IMR-90 (cell line): ENCODE results near the gene SF3B3. TPM values are rescaled to one million over a fixed set of nuclear protein-coding genes. Genes with fewer than 3 reads are reported as not detected.

Source experiments
- ATAC-seq: fragments of 200-7000 bp; cut with Tn5 transposase; 2 replicates; pipeline ENCODE4 v1.9.1; 2020; ENCODE audit warnings: low read depth, mild to moderate bottlenecking, moderate library complexity
- BruUV-seq: library from RNA; stranded (reverse); fragments of 400-500 nt; replicated peaks from 2 replicates; lab custom pipeline; 2021; lab: Mats Ljungman, UMichigan
- CTCF ChIA-PET: fragments of 300-600 bp; formaldehyde crosslinking; extraction: SDS; loops from one replicate; lab custom pipeline; 2021; ENCODE audit warnings: antibody characterized with exemption; lab: Yijun Ruan, JAX
- POLR2A ChIA-PET: fragments of 300-600 bp; sonication (Branson Sonifier 250); formaldehyde crosslinking; loops from one replicate; lab custom pipeline; 2022; ENCODE audit warnings: antibody characterized with exemption; ENCODE audit not compliant: unreplicated experiment; lab: Charles Lee
- DNase-seq: peaks from one replicate; pipeline ENCODE4 v3.0.0; 2013
- H2AFZ ChIP-seq: replicated peaks from 2 replicates; pipeline ENCODE3; 2013; ENCODE audit warnings: low read length, mild to moderate bottlenecking; ENCODE audit not compliant: poor library complexity
- H2AK5ac ChIP-seq: 2 replicates; pipeline ENCODE4 v1.6.1; 2013; ENCODE audit warnings: low read depth, low read length, inconsistent platforms
- H2AK9ac ChIP-seq: replicated peaks from 2 replicates; pipeline ENCODE3; 2013; ENCODE audit warnings: mild to moderate bottlenecking, low read depth, low read length, moderate library complexity; ENCODE audit not compliant: poor library complexity
- H2BK120ac ChIP-seq: 2 replicates; pipeline ENCODE4 v1.6.1; 2013; ENCODE audit warnings: low read depth, low read length, inconsistent platforms
- H2BK15ac ChIP-seq: 3 replicates; pipeline ENCODE4 v1.6.1; 2013; ENCODE audit warnings: low read depth, low read length, inconsistent platforms
- H2BK20ac ChIP-seq: 2 replicates; pipeline ENCODE4 v1.6.1; 2013; ENCODE audit warnings: low read depth, mild to moderate bottlenecking, inconsistent platforms, low read length, moderate library complexity
- H2BK5ac ChIP-seq: 2 replicates; pipeline ENCODE4 v1.6.1; 2013; ENCODE audit warnings: mild to moderate bottlenecking, low read depth, low read length, inconsistent platforms; ENCODE audit not compliant: poor library complexity, severe bottlenecking
- H3K14ac ChIP-seq: replicated peaks from 2 replicates; pipeline ENCODE4 v1.6.1; 2013; ENCODE audit warnings: low read depth, low read length, inconsistent platforms
- H3K18ac ChIP-seq: 2 replicates; pipeline ENCODE4 v1.6.1; 2013; ENCODE audit warnings: low read depth, low read length, control low read depth
- H3K23ac ChIP-seq: 2 replicates; pipeline ENCODE4 v1.6.1; 2013; ENCODE audit warnings: low read depth, low read length, inconsistent platforms
- H3K27ac ChIP-seq: 2 replicates; pipeline ENCODE4 v1.5.1; 2013; ENCODE audit warnings: mild to moderate bottlenecking, control low read depth, low read length; ENCODE audit not compliant: insufficient read depth
- H3K27me3 ChIP-seq: 2 replicates; pipeline ENCODE4 v1.6.1; 2013; ENCODE audit warnings: low read length; ENCODE audit not compliant: control insufficient read depth, insufficient read depth
- H3K36me3 ChIP-seq: 2 replicates; pipeline ENCODE4 v1.6.1; 2013; ENCODE audit warnings: low read length, mixed read lengths; ENCODE audit not compliant: control insufficient read depth, insufficient read depth
- H3K4ac ChIP-seq: 2 replicates; pipeline ENCODE4 v1.6.1; 2013; ENCODE audit warnings: low read depth, low read length, inconsistent platforms
- H3K4me1 ChIP-seq: 2 replicates; pipeline ENCODE4 v1.6.1; 2013; ENCODE audit warnings: low read length, mixed read lengths; ENCODE audit not compliant: control insufficient read depth, insufficient read depth
- H3K4me2 ChIP-seq: 2 replicates; pipeline ENCODE4 v1.6.1; 2013; ENCODE audit warnings: low read depth, mild to moderate bottlenecking, control low read depth, low read length, moderate library complexity
- H3K4me3 ChIP-seq: 2 replicates; pipeline ENCODE4 v1.5.1; 2013; ENCODE audit warnings: low read depth, mild to moderate bottlenecking, control low read depth, low read length, moderate library complexity; ENCODE audit not compliant: insufficient read depth
- H3K56ac ChIP-seq: 2 replicates; pipeline ENCODE4 v1.6.1; 2013; ENCODE audit warnings: low read length, inconsistent platforms; ENCODE audit not compliant: insufficient read depth; ENCODE audit errors: extremely low read depth
- H3K79me1 ChIP-seq, 2 experiments: 2 replicates each; pipeline ENCODE4 v1.6.1; 2013; ENCODE audit warnings: low read length in 2 of 2, inconsistent platforms in 1 of 2, low read depth in 1 of 2
- H3K9ac ChIP-seq: 2 replicates; pipeline ENCODE4 v1.6.1; 2013; ENCODE audit warnings: low read depth, low read length, control low read depth
- H3K9me1 ChIP-seq: 2 replicates; pipeline ENCODE4 v1.6.1; 2013; ENCODE audit warnings: low read length, inconsistent platforms; ENCODE audit not compliant: insufficient read depth
- H3K9me3 ChIP-seq: 2 replicates; pipeline ENCODE4 v1.6.1; 2013; ENCODE audit warnings: low read length; ENCODE audit not compliant: control insufficient read depth, insufficient read depth
- H4K20me1 ChIP-seq: 2 replicates; pipeline ENCODE4 v1.6.1; 2013; ENCODE audit warnings: low read length, inconsistent platforms; ENCODE audit not compliant: insufficient read depth
- H4K5ac ChIP-seq: 2 replicates; pipeline ENCODE4 v1.6.1; 2013; ENCODE audit warnings: mild to moderate bottlenecking, low read depth, low read length, control low read depth
- H4K8ac ChIP-seq, 2 experiments: 2 replicates each; pipeline ENCODE4 v1.6.1; 2013; ENCODE audit warnings: low read depth in 2 of 2, low read length in 2 of 2, control low read depth in 1 of 2, inconsistent platforms in 1 of 2
- H4K91ac ChIP-seq: 2 replicates; pipeline ENCODE4 v1.6.1; 2013; ENCODE audit warnings: low read depth, low read length, inconsistent platforms; ENCODE audit not compliant: insufficient read depth
- BHLHE40 ChIP-seq: fragments of 150-350 bp; IDR thresholded peaks from 2 replicates; pipeline ENCODE4 v1.6.1; 2016; ENCODE audit warnings: mild to moderate bottlenecking, low read depth, low read length
- CEBPB ChIP-seq: IDR thresholded peaks from 2 replicates; pipeline ENCODE4 v1.6.1; 2012; ENCODE audit warnings: low read depth, low read length, improper control_type of control experiment
- CHD1 ChIP-seq: IDR thresholded peaks from 2 replicates; pipeline ENCODE4 v1.6.1; 2012; ENCODE audit warnings: low read depth, low read length, improper control_type of control experiment
- FOS ChIP-seq: fragments of 150-350 bp; IDR thresholded peaks from 2 replicates; pipeline ENCODE4 v1.6.1; 2016; ENCODE audit warnings: low read depth, low read length
- MAFK ChIP-seq: IDR thresholded peaks from 2 replicates; pipeline ENCODE4 v1.6.1; 2012; ENCODE audit warnings: low read depth, low read length, improper control_type of control experiment
- MXI1 ChIP-seq: IDR thresholded peaks from 2 replicates; pipeline ENCODE4 v1.6.1; 2012; ENCODE audit warnings: low read depth, mild to moderate bottlenecking, low read length, moderate library complexity, borderline replicate concordance
- NFE2L2 ChIP-seq: fragments of 150-350 bp; IDR thresholded peaks from 2 replicates; pipeline ENCODE4 v1.6.1; 2016; ENCODE audit warnings: low read depth, mild to moderate bottlenecking, low read length
- POLR2A ChIP-seq: IDR thresholded peaks from 2 replicates; pipeline ENCODE4 v1.6.1; 2012; ENCODE audit warnings: mild to moderate bottlenecking, low read depth, low read length
- RAD21 ChIP-seq: IDR thresholded peaks from 2 replicates; pipeline ENCODE4 v1.6.1; 2012; ENCODE audit warnings: low read length, improper control_type of control experiment
- RCOR1 ChIP-seq: IDR thresholded peaks from 2 replicates; pipeline ENCODE4 v1.6.1; 2012; ENCODE audit warnings: mild to moderate bottlenecking, low read length, improper control_type of control experiment; ENCODE audit not compliant: insufficient replicate concordance
- RFX5 ChIP-seq: IDR thresholded peaks from 2 replicates; pipeline ENCODE4 v1.8.0; 2012; ENCODE audit warnings: low read depth, mild to moderate bottlenecking, low read length, moderate library complexity
- SMC3 ChIP-seq: fragments of 150-350 bp; IDR thresholded peaks from 2 replicates; pipeline ENCODE4 v1.6.1; 2016; ENCODE audit warnings: low read depth, mild to moderate bottlenecking, antibody characterized with exemption, low read length, moderate library complexity
- WGBS, 2 experiments: methylation state at CpG; one replicate each; pipeline versions ENCODE4 v1.1.5 to v1.1.7; 2013; ENCODE audit warnings: missing lambda C conversion rate in 2 of 2; ENCODE audit not compliant: insufficient read length in 1 of 2; ENCODE audit errors: extremely low coverage in 2 of 2; 5-methylcytosine and 5-hydroxymethylcytosine counted together
- dilution Hi-C: fragments of 300-500 bp; cut with HindIII; formaldehyde crosslinking; loops from one replicate; pipeline ENCODE4 v1.14.3; 2018; ENCODE audit warnings: low sequenced_read_pairs; ENCODE audit not compliant: unreplicated experiment
- in situ Hi-C: fragments of 300-500 bp; cut with MboI; formaldehyde crosslinking; loops from 3 replicates; pipeline ENCODE4 v1.14.3; 2019; ENCODE audit warnings: low sequenced_read_pairs, inconsistent platforms, mixed read lengths
- intact Hi-C: fragments of 100-400 bp; cut with micrococcal nuclease; formaldehyde crosslinking; loops from 2 replicates; pipeline ENCODE4 v1.10.0; 2022
- polyA plus RNA-seq, 3 experiments: library from polyadenylated mRNA; depleted of rRNA; stranded (reverse); fragments of >200 nt; gene quantifications; 2 replicates each; pipeline ENCODE4 v1.2.3, GENCODE V29; 2012; ENCODE audit warnings: low replicate concordance in 1 of 3
- total RNA-seq: library from RNA; depleted of rRNA; stranded (reverse); fragments of >200 nt; gene quantifications from 2 replicates; pipeline ENCODE4 v1.2.3, GENCODE V29; 2012
- TF ChIP-seq, protein P1 (sequence below): fragments of 150-350 bp; IDR thresholded peaks from 2 replicates; pipeline ENCODE4 v1.6.1; 2016; ENCODE audit warnings: low read depth, mild to moderate bottlenecking, low read length, moderate library complexity, borderline replicate concordance
- TF ChIP-seq, protein P2 (sequence below): fragments of 150-350 bp; IDR thresholded peaks from 2 replicates; pipeline ENCODE4 v1.6.1; 2017; ENCODE audit warnings: mild to moderate bottlenecking, antibody characterized with exemption, low read length, low read depth
- TF ChIP-seq, protein P3 (sequence below): conservative IDR thresholded peaks from 2 replicates; pipeline ENCODE4 v1.5.1; 2012; ENCODE audit warnings: mild to moderate bottlenecking, low read depth, low read length, improper control_type of control experiment

The SF3B3 gene
- total and polyA plus RNA-seq, 2 of the 4 experiments (the other 2 are of a cell fraction), result 97.9 to 134 TPM

DNA sequence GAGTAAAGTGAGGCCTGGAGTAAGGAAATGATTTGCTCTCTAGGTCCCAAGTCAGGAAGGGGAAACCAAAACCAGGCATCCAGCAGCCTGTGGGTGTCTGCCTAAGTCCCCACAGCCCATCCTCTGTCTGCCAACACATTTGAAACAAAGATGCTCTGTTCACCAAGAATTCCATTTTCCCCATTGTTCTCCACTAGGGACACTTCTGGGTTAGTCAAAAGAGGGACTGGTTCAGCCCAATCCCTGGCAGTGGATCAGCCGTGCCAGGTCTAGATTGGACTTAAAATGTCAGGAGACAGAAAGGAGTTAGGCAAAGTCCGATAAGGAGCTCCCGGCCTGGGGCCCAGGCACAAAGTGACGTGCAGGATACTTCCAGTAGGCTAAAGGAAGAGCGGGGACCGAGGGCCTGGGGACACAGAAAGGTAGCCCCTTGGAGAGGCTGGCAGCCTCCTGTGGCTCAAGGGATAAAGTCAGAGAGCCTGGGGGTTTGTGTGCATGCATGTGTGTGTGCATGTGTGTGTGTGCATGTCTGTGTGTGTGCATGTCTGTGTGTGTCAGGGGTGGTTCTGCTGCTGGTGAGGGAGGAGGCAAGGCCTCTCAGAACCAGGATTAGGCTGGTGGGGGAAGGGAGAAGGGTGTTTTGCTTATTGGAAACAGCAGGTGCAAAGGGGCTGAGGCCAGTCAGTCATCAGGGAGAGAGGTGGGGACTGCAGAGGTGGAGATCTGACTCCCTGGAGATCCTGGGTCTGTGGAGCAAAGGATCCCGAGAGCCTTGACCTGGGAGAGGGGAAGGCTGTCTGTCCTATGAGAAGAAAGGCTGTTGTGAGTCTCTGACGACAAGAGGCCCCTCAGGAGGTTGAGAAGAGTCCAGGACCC is 81.0 kb downstream of the SF3B3 start:
- Histone ChIP-seq H3K18ac (no peak overlapping the region), H4K8ac (no peak overlapping the region), H3K79me1 (no peaks in the 10 kb centered on the region), H3K4ac (no peak overlapping the region), H4K91ac (no peak overlapping the region), H3K14ac (no peak overlapping the region), H3K56ac (no peak overlapping the region), H2AK5ac (no peak overlapping the region), H2BK20ac (no peak overlapping the region), H3K36me3 (no peaks in the 10 kb centered on the region), H2AFZ (no peak overlapping the region), H2BK5ac (no peak overlapping the region), H3K4me2 (no peak overlapping the region), H3K27me3 (peaks cover 8% of the 10 kb centered on the region), H4K20me1 (no peaks in the 10 kb centered on the region), H3K27ac (no peak overlapping the region), H3K9me1 (no peaks in the 10 kb centered on the region), H3K23ac (no peak overlapping the region), H3K4me3 (no peak overlapping the region), H3K9me3 (no peaks in the 10 kb centered on the region), H2AK9ac (no peak overlapping the region), H3K4me1 (no peaks in the 10 kb centered on the region; the same call in 1 of the 2 replicates), H2BK120ac (no peak overlapping the region), H4K5ac (no peak overlapping the region), H2BK15ac (no peak overlapping the region), H3K9ac (no peak overlapping the region)
- 57% methylated on average over 1 of the region's 8 CpGs; no CpG with 5 or more reads in 1 of the 2 experiments for WGBS, 2 experiments
- BruUV-seq, result no TSS peak
- DNase-seq, result no peak
- in situ Hi-C loops (no loop called here), intact Hi-C loops (no loop called here), dilution Hi-C loops (no loop called here)
- ATAC-seq, result no peak
- CTCF ChIA-PET, result no interaction called here
- POLR2A ChIA-PET, result no interaction called here
- TF ChIP-seq, protein P1, sequence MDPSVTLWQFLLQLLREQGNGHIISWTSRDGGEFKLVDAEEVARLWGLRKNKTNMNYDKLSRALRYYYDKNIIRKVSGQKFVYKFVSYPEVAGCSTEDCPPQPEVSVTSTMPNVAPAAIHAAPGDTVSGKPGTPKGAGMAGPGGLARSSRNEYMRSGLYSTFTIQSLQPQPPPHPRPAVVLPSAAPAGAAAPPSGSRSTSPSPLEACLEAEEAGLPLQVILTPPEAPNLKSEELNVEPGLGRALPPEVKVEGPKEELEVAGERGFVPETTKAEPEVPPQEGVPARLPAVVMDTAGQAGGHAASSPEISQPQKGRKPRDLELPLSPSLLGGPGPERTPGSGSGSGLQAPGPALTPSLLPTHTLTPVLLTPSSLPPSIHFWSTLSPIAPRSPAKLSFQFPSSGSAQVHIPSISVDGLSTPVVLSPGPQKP, result no peak
- no peak for TF ChIP-seq NFE2L2
- TF ChIP-seq SMC3, result no peak
- TF ChIP-seq CHD1, result no peak
- TF ChIP-seq MAFK, result no peak
- no peak for TF ChIP-seq RAD21
- TF ChIP-seq, protein P2, sequence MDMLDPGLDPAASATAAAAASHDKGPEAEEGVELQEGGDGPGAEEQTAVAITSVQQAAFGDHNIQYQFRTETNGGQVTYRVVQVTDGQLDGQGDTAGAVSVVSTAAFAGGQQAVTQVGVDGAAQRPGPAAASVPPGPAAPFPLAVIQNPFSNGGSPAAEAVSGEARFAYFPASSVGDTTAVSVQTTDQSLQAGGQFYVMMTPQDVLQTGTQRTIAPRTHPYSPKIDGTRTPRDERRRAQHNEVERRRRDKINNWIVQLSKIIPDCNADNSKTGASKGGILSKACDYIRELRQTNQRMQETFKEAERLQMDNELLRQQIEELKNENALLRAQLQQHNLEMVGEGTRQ, result no peak
- no peak for TF ChIP-seq RCOR1
- TF ChIP-seq POLR2A, result no peak
- TF ChIP-seq BHLHE40, result no peak
- no peak for TF ChIP-seq RFX5
- TF ChIP-seq FOS, result no peak
- TF ChIP-seq CEBPB, result no peak
- TF ChIP-seq, protein P3, sequence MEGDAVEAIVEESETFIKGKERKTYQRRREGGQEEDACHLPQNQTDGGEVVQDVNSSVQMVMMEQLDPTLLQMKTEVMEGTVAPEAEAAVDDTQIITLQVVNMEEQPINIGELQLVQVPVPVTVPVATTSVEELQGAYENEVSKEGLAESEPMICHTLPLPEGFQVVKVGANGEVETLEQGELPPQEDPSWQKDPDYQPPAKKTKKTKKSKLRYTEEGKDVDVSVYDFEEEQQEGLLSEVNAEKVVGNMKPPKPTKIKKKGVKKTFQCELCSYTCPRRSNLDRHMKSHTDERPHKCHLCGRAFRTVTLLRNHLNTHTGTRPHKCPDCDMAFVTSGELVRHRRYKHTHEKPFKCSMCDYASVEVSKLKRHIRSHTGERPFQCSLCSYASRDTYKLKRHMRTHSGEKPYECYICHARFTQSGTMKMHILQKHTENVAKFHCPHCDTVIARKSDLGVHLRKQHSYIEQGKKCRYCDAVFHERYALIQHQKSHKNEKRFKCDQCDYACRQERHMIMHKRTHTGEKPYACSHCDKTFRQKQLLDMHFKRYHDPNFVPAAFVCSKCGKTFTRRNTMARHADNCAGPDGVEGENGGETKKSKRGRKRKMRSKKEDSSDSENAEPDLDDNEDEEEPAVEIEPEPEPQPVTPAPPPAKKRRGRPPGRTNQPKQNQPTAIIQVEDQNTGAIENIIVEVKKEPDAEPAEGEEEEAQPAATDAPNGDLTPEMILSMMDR, result no peak
- no peak for TF ChIP-seq MXI1
